DMS153 (cell line): Measurements from ENCODE around the gene LARP4B.
"Not testable (repeated sequence)": the region's sequence is repeated elsewhere in the genome, so short reads cannot be mapped to it uniquely, and the experiment has no call there.

Experiments
- DNase-seq: peaks from one replicate; lab custom pipeline; 2025; lab: John Stamatoyannopoulos, UW

The LARP4B gene

DNA sequence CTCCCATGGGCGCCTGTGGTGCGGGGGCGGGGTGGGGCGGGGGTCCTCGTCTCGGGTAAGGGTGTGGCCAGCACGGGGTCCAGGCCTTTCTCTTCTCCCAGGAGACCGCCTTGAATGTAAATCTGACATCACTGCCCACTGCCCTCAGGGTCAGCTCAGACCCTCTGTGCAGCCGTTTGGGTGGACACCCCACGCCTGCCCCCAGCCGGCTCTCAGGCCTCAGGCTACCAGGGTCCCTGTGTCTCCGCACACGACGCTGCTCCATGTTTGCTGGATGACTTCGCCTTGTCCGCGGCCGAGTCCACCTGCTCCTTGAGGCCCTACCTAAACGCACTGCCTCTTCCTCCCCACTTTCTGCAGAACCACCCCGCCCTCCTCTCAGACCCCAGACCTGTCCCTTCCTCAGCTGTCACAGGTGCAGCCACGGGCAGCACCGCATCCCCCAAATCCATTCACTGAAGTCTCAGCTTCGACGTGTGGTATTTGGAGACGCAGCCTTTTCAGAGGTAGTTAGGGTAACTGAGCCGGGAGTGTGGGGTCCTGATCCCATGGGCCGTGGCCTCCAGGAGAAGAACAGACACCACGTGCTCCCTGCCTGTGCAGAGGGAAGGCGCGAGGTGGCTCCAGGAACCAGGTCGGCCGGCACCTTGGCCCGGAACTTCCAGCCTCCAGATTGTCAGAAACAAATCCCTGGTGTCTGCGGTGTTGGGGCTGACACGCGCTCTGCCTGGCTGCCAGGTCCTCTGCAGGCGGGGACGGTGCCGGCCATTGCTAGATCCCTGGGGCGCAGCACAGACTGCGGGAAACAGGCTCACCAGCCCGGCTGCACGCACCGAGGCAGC is 144.7 kb downstream of the LARP4B start:
- DNase-seq, result no peak

DNA sequence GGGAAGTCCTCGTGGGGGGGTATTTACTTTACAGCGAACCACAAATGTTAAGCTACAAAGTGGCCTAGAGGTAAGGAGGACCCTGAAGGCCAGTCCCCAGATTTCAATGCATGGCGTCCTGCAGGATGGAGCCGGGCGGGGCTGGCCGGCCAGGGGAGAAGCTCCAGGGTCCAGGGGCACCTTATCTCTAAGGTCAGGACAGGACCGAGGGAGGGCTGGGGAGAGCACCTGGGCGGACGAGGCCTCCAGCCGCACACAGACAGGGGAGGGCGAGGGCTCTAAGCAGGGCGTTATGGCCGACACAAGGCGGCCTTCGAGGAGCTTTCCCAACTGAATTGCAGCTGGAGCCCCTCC is 145.7 kb downstream of the LARP4B start:
- no peak for DNase-seq

DNA sequence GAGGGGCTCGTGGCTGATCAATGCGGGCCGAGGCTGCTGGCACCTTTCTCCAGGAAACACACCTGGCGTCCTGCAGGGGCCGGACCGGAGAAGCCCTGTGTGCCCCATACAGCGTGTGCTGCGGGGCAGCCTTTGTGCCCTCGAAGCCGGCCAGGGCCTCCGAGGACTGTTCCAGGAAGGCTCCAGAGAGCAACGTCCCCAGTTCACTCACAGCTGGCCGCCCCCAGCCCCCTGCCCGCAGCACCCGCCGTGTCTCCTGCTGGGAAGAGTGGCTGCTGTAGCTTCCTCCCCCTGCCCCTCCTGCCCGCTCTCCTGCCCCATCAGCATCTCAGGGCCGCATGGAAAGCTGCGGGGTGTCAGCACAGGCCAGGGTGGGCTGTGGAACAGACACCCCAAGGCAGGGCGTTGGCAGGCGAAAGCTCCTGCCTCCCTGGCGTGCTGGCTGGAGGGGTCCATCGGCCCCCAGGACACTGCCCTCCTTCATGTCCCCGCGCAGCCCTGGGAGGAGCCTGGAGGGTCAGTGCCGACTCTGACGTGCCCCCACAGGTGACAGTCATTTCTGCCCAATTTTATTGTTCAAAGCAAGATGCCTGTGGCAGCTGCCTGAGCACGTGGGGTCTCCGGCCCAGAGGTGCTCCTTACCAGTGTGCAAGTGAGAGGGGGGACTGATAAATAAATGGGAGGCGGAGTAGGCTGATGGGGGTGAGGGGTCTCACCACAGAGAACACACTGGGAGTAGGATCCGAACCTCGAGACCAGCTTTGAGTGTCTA is 146.2 kb downstream of the LARP4B start:
- no peak for DNase-seq

DNA sequence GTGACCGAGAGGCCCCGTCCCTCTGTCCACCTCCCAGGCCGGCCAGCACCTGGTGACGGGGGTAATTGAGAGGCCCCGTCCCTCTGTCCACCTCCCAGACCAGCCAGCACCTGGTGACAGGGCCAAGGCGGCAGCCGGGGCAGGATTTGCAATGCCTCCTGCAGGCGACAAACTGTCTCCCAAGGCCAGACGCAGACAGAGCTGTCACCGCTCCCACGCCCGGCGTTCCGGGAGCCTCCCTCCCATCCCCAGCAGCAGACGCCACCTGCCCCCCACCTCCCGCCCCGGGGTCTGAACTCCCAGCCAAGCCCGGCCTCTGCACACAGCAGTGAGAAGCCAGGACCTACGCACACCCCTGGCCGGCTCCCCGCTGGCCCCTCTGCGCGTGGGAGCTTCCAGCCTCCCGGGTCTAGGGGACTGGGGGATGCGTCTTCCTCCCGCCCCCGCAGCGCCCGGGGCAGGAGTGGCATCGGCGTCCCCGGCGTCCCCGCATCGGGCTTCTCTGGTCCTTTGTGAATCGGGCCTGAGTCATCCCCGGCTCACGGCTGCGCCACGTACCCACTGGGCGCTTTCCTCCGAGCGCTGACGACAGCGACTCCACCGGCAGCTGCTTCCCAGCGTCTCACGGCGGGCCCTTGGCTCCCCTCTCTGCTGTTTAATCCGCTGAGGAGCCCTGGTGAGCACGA is 147.0 kb downstream of the LARP4B start:
- no peak for DNase-seq

DNA sequence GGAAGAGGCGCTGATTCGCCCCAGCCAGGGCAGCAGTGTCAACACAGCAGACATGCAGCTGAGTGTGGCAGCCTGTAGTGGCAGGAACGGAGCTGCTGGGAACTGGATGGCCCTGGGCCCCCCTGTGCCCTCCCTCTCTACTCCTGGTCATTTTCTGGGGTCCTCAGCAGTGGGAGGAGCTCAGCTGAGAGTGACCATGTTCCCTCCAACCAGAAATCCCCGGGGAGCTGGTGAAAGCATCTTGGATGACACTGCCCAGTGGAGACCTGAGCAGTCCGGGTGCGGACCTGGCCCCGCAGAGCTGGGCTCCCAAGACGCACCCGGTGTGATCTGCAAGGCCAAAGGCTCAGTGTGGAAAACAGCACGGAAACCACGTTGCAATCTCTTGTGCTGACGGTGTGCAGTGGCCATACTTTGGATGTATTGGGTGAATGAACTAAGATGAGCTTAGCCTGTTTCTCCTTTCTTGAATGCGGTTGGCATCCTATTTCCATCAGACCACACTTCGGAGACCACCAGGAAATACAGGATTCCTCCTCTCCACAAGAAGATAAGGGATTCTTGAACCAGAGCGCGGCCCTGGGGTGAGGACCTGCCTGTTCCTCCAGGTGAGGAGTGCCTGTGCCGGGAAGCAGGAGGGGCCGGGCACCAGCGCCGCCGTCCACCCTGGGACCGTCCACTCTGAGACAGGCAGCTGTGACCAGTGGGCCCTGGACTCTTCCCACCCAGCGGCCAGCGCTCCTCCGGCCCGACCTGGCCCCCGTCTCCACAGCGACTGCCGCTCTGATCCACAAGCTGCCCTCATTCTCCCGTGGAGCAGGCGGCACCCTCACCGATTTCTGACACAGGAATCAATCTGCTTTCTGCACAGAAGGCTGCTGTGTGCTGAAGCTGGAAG is 148.5 kb downstream of the LARP4B start:
- no peak for DNase-seq

DNA sequence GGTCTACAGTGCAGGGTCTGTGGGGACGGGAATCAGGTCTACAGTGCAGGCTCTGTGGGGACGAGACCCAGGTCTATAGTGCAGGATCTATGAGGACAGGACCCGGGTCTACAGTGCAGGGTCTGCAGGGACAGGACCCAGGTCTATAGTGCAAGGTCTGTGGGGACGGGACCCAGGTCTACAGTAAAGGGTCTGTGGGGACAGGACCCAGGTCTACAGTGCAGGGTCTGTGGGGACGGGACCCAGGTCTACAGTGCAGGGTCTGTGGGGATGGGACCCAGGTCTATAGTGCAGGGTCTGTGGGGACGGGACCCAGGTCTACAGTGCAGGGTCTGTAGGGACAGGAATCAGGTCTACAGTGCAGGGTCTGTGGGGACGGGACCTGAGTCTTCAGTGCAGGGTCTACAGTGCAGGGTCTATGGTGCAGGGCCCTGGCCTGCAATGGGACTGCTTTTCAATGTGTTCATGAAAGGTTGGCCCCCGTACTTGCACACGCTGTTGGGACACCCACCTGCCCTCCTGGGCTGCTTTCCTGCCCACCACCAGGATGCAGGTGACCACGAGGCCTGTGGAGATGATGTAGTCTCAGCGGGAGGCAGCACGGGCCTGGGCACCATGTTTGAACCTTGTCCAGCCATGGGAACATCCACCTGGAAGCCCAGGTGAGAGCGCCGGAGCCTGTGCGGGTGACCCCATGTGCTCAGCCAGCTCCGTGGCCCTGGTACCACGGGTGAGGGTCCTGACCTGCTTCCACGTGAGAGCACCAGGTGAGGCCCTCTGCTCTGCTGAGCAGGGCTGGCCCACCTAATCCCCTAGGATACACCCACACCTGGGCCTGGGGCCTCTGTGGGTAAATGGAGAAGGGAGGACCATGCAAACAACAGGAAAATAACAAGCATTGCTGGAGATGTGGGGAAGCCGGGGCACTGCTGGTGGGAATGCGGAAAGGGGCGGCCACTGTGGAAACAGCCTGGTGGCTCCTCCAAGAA is 150.7 kb downstream of the LARP4B start:
- no peak for DNase-seq

DNA sequence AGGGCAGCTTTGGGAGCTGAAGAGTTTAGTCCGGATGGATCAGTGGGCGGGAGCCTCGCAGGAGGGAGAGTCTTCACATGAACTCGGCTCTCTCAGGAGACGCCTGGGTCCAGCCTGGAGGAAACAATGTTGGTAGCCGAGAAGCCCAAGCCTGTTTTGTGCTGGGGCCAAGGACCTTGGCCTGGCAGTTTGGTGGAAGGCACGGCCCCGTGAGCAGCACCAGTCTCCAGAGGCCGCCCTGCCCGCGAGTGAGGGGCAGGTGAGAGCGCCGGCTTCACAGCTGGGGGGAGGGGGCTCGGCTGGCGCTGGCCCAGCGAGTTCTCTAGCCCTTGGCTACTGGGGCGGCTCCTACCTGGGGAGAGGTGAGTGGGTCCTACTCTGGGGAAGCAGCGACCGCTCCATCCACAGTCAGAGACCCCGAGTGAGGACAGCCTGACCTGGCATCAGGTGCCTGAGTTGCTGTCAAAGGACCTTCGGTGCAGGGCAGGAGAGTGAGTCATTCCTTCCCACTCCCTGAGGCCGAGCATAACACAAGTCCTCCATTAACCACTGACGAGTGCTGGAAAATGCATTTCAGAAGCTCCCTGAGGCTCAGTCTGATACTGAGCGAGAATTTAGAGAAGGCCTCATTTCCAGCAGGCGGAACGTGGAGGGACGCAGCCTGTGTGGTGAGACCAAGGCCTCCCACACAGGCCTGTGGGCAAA is 152.7 kb downstream of the LARP4B start:
- DNase-seq, result no peak

DNA sequence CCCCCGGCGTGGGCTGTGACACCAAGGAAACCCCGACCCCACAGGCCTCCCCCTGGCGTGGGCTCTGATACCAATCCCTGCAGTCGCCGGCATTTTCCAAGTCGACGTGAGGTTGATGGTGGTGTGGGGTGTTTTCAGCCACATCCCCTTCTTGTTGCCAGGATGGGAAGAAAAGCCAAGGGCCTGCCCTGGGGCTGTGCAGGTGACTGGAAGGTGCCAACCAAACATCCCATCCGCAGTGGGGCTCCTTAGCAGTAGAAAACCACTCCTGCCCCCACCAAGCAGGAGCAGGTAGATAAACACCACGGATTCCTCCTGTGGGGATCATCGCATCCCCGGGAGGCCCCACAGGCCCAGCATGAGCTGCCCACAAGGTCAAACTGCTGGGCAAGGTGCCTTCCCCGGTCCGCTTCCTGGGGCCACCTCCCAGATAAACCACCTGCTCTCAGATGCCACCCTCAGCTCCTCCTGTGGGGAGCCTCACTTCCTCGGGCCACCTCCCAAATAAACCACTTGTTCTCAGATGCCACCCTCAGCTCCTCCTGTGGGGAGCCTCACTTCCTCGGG is 153.5 kb downstream of the LARP4B start:
- no peak for DNase-seq

DNA sequence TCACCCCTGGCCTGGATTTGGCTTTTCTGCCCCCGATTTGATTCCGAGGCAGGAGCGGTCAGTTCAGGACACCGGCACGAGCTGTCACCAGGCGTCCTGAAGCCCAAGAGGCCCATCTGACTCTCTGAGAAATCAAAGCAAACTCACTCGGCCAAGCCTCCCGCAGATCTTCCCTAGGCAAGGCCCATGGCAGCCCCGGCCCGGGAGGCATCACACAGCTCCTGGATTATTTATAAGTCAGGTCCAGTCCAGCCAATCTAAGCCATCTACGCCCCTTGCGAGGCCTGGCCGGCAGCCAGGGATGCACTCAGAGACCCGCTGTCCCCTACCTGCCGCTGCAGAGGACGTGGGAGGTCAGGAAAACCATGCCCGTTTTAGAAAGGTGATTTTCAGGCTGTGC is 154.7 kb downstream of the LARP4B start:
- no peak for DNase-seq

DNA sequence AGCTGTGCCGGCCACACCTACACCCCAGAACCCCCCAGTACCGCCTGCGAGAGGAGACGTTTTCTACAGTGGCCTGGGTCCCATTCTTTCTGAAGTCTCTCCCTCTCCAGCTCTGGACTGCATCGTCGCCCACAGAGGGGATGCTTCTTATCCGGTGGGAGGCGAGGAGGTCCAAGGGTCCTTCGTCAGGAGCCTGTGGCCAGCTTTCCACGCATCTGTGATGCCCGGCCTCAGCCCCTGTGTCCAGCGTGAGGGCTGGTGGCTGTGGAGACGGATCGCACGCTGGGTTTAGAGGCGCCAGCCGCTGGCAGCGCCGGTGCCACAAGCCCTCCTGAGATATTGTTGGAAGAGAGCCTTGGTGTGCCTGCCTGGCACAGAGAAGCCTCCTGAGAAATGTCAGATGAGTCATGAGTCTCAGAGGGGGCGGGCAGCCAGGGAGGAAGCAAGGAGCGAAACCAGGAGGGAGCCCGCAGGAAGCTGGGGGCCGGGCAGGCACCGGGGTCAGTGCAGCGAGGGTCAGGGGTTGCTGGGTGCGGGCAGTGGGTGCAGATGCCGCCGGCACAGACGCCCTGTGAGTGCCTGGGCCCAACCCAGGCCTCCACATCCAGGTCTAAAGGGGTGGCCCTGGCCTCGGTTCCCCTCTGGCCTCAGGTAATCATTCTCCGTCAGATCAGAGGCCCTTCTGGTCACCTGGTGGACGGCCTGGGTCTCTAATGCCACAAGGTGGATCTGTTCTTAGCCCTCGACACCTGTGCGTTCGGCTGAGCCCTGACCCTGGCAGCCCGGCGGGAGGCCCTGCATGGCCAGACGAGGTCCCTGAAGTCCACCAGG is 156.0 kb downstream of the LARP4B start:
- DNase-seq, result no peak

DNA sequence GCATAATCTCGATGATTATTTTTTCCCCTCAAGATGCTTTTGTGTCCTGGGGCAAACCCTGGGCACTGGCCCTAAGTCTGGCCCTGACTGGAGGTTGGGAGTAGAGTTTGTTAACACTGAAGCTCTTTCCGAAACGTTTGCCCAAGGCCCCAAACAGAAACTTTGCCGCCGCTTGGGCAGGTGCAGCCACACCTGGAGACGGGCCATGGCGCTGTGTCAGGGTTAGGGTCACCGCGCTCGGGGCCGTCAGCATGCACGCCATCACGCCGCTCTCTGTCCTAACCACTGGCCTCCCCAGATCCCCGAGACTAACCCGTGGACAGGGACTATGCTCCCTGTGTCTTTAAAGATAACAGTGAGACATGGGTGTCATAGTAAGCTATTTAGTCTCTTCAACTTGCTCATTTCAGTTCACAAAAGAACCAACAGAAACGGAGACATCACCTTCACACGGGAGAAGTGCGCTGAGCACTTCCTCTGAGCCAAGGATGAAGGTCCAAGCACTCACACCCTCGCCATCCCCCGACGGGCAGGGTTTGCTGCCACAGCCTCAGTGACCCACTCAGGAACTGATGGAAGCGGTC is 156.8 kb downstream of the LARP4B start:
- DNase-seq, result no peak

DNA sequence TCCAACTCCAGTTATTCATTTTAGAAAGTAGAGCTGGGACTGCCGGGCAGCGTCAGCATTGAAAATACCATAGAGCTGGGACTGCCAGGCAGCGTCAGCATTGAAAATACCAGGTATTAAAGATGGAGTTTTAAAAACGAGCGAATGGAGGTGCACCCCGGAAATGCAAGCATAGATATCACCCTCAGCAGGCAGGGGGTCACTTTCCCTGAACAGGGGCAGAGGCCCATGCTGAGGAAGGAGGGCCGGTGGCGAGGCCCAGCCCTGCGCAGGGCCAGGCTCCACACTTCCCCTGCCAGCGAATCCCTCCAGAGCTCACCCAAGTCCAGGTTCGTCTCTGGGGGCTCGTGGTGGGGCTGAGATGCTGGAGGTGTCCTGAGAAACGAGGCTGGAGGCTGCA is 157.3 kb downstream of the LARP4B start:
- DNase-seq, result no peak

DNA sequence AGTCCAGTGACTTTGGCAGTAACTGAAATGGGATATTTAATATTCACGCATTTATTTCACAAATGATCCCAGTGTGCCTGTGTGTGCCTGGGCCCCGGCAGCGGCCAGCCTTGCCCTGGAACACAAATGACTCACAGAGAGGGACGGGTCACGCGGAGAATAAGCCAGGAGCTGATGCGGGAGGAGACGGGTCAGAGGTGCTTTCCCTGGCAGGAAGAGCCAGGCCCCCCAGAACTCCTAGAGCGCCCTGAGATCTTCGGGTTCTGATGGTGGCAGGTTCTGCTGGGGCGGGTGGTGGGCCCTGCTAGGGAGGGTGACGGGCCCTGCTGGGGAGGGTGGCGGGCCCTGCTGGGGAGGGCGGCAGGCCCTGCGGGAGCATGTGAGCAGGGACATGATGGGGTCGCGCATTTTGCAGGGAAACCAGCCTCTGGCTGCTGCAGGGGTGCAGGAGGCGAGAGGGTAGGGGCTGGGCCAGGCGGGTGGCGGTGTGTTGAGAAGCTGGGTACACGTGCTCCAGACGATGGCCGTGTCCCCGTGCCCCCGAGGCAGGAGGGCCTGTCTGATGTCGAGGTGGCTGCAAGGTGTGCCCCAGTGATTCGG is 157.8 kb downstream of the LARP4B start:
- no peak for DNase-seq

DNA sequence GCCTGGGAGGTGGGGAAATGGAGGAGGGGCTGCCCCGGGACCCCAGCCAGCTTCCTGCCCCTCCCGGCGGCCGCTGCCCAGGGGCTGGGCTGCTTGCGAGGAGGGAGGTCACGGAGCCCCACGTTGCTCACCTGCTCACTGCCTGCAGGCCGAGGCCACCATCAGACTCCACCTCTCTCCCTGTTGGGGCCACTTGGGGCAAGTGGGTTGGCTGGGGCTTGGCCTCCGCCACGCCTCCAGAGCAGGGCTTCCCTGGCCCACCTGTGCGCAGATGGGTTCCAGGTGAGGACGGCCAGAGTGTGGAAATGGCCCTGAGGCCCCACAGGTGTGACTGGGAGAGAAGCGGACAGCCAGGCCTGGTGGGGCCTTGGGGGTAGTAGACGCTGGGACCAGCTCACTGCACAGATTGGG is 159.3 kb downstream of the LARP4B start:
- no peak for DNase-seq

DNA sequence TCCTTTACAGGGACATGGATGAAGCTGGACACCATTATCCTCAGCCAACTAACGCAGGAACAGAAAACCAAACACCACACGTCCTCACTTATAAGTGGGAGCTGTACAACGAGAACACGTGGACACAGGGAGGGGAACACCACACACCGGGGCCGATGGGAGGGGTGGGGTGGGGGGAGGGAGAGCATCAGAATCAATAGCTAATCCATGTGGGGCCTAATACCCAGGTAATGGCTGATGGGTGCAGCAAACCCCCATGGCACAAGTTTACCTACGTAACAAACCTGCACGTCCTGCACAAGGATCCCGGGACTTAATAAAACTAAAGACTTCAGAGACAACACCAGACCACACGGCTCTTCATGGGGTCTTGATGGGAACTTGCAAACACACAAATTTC is 159.9 kb downstream of the LARP4B start:
- no peak for DNase-seq

DNA sequence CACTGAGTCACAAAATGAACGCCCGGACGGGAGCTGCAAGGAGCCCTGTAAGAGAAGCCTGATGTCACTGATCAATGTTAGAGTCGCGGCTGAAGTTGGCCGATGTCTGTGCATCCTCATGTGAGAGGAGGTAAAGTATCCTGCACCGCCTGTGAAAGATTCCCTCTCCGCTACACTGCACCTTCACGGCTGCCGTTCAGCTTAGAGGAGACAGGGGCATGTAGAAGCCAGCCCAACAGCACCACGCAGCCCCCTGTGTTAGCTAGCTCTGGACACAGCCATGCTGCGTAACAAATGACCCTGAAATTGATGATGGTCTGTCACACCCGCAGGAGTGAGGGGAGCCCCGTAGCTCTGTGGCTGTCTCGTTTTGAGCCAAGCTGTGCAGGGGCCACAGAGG is 160.5 kb downstream of the LARP4B start:
- no peak for DNase-seq

DNA sequence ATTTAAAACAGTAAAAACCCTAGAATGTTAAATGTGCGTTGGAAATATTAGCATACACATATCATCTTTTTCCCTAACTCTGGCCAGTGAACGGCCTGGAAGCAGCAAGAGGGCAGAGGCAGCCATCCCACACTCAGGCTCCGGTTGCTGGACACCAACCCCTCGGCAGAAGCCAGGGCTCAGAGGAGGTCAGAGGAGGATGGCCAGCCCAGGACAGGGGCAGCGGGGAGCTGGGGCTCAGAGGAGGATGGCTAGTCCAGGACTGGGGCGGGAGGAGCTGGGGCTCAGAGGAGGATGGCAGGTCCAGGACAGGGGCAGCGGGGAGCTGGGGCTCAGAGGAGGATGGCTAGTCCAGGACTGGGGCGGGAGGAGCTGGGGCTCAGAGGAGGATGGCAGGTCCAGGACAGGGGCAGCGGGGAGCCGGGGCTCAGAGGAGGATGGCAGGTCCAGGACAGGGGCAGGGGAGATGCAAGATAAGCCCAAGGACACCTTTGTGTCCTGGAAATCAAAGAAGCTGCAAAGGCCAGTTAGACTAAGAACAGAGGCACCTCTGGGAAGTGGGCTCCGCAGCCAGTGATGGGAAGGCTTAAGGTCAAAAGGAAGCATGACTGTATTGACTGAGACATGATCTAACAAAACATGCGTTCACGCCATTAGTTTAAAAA is 161.3 kb downstream of the LARP4B start:
- DNase-seq, result not testable (repeated sequence)
